ENCODE measurements around the gene NEO1. TPM values are rescaled to one million over a fixed set of nuclear protein-coding genes. Genes with fewer than 3 reads are reported as not detected.

NEO1 gene
- polyA plus RNA-seq, 1 donor (not counting 4 experiments of a cell fraction or from before 2014, with no cell fraction given) = 4.4 TPM

DNA sequence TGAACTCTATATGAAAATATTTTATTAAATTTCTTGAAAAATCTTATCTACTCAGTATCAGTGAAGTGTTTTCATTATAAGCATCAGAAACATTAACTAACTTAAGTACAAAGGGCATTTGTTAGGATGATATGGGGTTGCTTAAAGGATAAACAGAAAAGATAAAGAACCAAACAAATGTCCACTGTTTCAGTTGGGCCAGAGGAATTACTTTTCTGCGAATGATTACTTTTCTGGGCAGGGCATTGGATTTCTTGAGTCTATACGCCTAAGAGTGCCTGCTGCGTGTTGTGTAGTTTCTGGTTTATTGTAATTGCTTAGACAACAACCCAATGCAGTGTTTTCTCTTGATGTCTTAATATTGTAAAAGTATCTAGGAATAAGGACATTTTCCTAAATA, 52.8 kb downstream of the NEO1 start:
- TF ChIP-seq EZH2 (IDR thresholded peaks at IDR 0.05; ENCODE audit: low read length) = no peak
- TF ChIP-seq, protein P1, sequence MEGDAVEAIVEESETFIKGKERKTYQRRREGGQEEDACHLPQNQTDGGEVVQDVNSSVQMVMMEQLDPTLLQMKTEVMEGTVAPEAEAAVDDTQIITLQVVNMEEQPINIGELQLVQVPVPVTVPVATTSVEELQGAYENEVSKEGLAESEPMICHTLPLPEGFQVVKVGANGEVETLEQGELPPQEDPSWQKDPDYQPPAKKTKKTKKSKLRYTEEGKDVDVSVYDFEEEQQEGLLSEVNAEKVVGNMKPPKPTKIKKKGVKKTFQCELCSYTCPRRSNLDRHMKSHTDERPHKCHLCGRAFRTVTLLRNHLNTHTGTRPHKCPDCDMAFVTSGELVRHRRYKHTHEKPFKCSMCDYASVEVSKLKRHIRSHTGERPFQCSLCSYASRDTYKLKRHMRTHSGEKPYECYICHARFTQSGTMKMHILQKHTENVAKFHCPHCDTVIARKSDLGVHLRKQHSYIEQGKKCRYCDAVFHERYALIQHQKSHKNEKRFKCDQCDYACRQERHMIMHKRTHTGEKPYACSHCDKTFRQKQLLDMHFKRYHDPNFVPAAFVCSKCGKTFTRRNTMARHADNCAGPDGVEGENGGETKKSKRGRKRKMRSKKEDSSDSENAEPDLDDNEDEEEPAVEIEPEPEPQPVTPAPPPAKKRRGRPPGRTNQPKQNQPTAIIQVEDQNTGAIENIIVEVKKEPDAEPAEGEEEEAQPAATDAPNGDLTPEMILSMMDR (optimal IDR thresholded peaks at IDR 0.05 in 1 of 3, IDR thresholded peaks at IDR 0.05 in 1 of 3, conservative IDR thresholded peaks at IDR 0.05 in 1 of 3; ENCODE audit: extremely low read depth in 1 of 3, insufficient read depth in 2 of 3, low read length in 3 of 3) = no peak

DNA sequence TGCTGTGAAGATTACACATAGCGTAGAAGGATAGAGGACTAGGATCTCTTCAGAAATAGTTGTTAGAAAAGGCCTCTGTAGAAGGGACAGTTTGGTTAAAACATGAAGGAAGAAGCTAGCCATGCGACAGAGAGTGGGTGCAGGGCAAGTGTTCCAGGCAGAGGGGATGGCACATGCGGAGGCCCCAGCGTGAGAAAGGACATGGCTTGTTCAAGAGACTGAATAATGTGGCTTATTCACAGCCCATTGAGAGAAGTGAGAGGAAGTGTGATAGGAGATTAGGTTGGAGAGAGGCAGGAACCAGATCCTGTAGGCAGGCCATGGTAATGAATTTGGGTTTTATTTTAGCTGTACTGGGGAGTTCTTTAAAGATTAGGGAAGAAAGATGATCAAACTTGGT, 56.4 kb downstream of the NEO1 start:
- Histone ChIP-seq H3K9me1 (ENCODE audit: control insufficient read depth, extremely low read depth, insufficient read depth, low read length) (no peaks in the 10 kb centered on the region), H3K9ac (ENCODE audit: control insufficient read depth, extremely low read depth, insufficient read depth, low read length) (no peak overlapping the region), H3K27ac (ENCODE audit: control insufficient read depth, insufficient read depth, low read length) (no peak overlapping the region), H2AFZ (ENCODE audit: control insufficient read depth, low read length) (no peak overlapping the region), H3K4me3 (ENCODE audit: control insufficient read depth in 2 of 3, extremely low read depth in 1 of 3, insufficient read depth in 2 of 3, low read depth in 1 of 3, low read length in 3 of 3) (no peak overlapping the region), H3K4me2 (ENCODE audit: control insufficient read depth, extremely low read depth, insufficient read depth, low read depth, low read length) (no peak overlapping the region), H3K9me3 (ENCODE audit: control insufficient read depth, low read depth, low read length) (no peaks in the 10 kb centered on the region), H3K79me2 (ENCODE audit: control insufficient read depth, insufficient read depth, low read length) (no peaks in the 10 kb centered on the region), H3K36me3 (ENCODE audit: control insufficient read depth in 2 of 2, extremely low read depth in 1 of 2, insufficient read depth in 2 of 2, low read length in 2 of 2) (no peaks in the 10 kb centered on the region), H3K27me3 (ENCODE audit: control insufficient read depth, extremely low read depth, insufficient read depth, low read length) (no peaks in the 10 kb centered on the region), H4K20me1 (ENCODE audit: control insufficient read depth, extremely low read depth, insufficient read depth, low read length) (no peaks in the 10 kb centered on the region), H3K4me1 (ENCODE audit: control insufficient read depth, extremely low read depth, insufficient read depth, low read length) (no peaks in the 10 kb centered on the region)
- TF ChIP-seq, protein P1 (optimal IDR thresholded peaks at IDR 0.05 in 1 of 3, IDR thresholded peaks at IDR 0.05 in 1 of 3, conservative IDR thresholded peaks at IDR 0.05 in 1 of 3; ENCODE audit: extremely low read depth in 1 of 3, insufficient read depth in 2 of 3, low read length in 3 of 3) = no peak
- TF ChIP-seq EZH2 (IDR thresholded peaks at IDR 0.05; ENCODE audit: low read length) = no peak
- FAIRE-seq (no peak), DNase-seq (ENCODE audit: low read depth, low spot score) (no peak)
- dilution Hi-C loops (cut with MboI; ENCODE audit: extremely low pct_ligation_motif_present, low sequenced_read_pairs) = no loop called here

More for the DNA sequence above, 52.8 kb downstream of the NEO1 start:
- Histone ChIP-seq H3K36me3 (ENCODE audit: control insufficient read depth in 2 of 2, extremely low read depth in 1 of 2, insufficient read depth in 2 of 2, low read length in 2 of 2) (no peaks in the 10 kb centered on the region), H4K20me1 (ENCODE audit: control insufficient read depth, extremely low read depth, insufficient read depth, low read length) (no peaks in the 10 kb centered on the region), H3K4me1 (ENCODE audit: control insufficient read depth, extremely low read depth, insufficient read depth, low read length) (no peaks in the 10 kb centered on the region), H3K27ac (ENCODE audit: control insufficient read depth, insufficient read depth, low read length) (no peak overlapping the region), H3K9ac (ENCODE audit: control insufficient read depth, extremely low read depth, insufficient read depth, low read length) (no peak overlapping the region), H3K27me3 (ENCODE audit: control insufficient read depth, extremely low read depth, insufficient read depth, low read length) (no peaks in the 10 kb centered on the region), H3K79me2 (ENCODE audit: control insufficient read depth, insufficient read depth, low read length) (no peaks in the 10 kb centered on the region), H3K4me3 (ENCODE audit: control insufficient read depth in 2 of 3, extremely low read depth in 1 of 3, insufficient read depth in 2 of 3, low read depth in 1 of 3, low read length in 3 of 3) (no peak overlapping the region), H3K9me3 (ENCODE audit: control insufficient read depth, low read depth, low read length) (no peaks in the 10 kb centered on the region), H3K4me2 (ENCODE audit: control insufficient read depth, extremely low read depth, insufficient read depth, low read depth, low read length) (no peak overlapping the region), H2AFZ (ENCODE audit: control insufficient read depth, low read length) (no peak overlapping the region), H3K9me1 (ENCODE audit: control insufficient read depth, extremely low read depth, insufficient read depth, low read length) (no peaks in the 10 kb centered on the region)
- DNase-seq (ENCODE audit: low read depth, low spot score) (no peak), FAIRE-seq (no peak)
- dilution Hi-C loops (cut with MboI; ENCODE audit: extremely low pct_ligation_motif_present, low sequenced_read_pairs) = no loop called here

Data from keratinocyte (primary cell).